Measurements from ENCODE around the gene TACC2. TPM values are rescaled to one million over a fixed set of nuclear protein-coding genes. Genes with fewer than 3 reads are reported as not detected.

TACC2 gene
- total RNA-seq, 4 donors from 2014 or later = 31.0 to 52.5 (median 42.2) TPM

GRCh38 chr10:122282253-122282671, 293.3 kb downstream of the TACC2 start:
- no peaks in the 10 kb centered on the region for H3K27me3 ChIP-seq
- no peak for TF ChIP-seq CTCF (IDR thresholded peaks at IDR 0.05)
- TF ChIP-seq EP300 (IDR thresholded peaks at IDR 0.05) = no peak
- no peak for TF ChIP-seq POLR2A (IDR thresholded peaks at IDR 0.05)
- DNase-seq (ENCODE audit: low spot score in 2 of 2) = no peak
- H3K27ac ChIP-seq = no peak overlapping the region
- H3K4me1 ChIP-seq = peaks cover 0 to 3% (median 0%) of the 10 kb centered on the region in 4 donors
- 59 to 63% methylated on average over 9 of the region's 9 CpGs for WGBS, 2 donors
- no peaks in the 10 kb centered on the region for H3K9me3 ChIP-seq
- H3K36me3 ChIP-seq = no peaks in the 10 kb centered on the region
- H3K4me3 ChIP-seq = no peak overlapping the region

DNA sequence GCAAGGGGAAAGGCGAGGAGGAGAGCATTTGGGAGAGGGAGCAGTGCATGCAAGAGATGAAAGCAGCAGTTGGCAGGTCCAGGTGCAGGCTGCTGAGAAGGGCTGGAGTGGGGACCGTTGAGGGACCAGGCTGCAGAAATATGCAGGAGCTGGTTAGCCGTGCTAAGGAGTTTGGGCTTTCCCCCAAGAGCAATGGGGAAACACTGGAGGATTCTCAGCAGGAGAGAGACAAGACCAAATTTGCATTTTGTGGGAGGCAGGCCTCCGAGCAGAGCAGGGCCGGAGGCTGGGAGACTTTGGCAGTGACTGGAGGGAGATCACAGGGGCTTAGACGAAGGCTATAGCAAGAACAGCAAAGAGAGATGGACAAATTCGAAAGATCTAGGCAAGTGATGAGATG, 293.9 kb downstream of the TACC2 start:
- Histone ChIP-seq H3K9me3 (no peaks in the 10 kb centered on the region), H3K27ac (no peak overlapping the region), H3K27me3 (no peaks in the 10 kb centered on the region), H3K36me3 (no peaks in the 10 kb centered on the region), H3K4me1 (peaks cover 0 to 3% (median 0%) of the 10 kb centered on the region in 4 donors), H3K4me3 (no peak overlapping the region)
- DNase-seq (ENCODE audit: low spot score in 2 of 2) = no peak
- 60 to 71% methylated on average over 7 of the region's 7 CpGs for WGBS, 2 donors
- no peak for TF ChIP-seq POLR2A (IDR thresholded peaks at IDR 0.05)
- TF ChIP-seq EP300 (IDR thresholded peaks at IDR 0.05) = no peak
- TF ChIP-seq CTCF (IDR thresholded peaks at IDR 0.05) = no peak

- no peak for TF ChIP-seq POLR2A (IDR thresholded peaks at IDR 0.05)
- TF ChIP-seq EP300 (IDR thresholded peaks at IDR 0.05) = no peak
- Histone ChIP-seq H3K4me1 (no peaks in the 10 kb centered on the region), H3K9me3 (no peaks in the 10 kb centered on the region), H3K27me3 (no peaks in the 10 kb centered on the region), H3K4me3 (no peak overlapping the region), H3K36me3 (no peaks in the 10 kb centered on the region), H3K27ac (no peak overlapping the region)
- WGBS, 2 donors = 87 to 88% methylated on average over 14 to 16 of the region's 17 CpGs
- no peak for DNase-seq (ENCODE audit: low spot score in 2 of 2)
Observed at GRCh38 chr10:122285506-122286444, 296.8 kb downstream of the TACC2 start.

GRCh38 chr10:122286867-122287266, 297.9 kb downstream of the TACC2 start:
- no peak overlapping the region for H3K27ac ChIP-seq
- no peaks in the 10 kb centered on the region for H3K27me3 ChIP-seq
- H3K36me3 ChIP-seq = no peaks in the 10 kb centered on the region
- H3K9me3 ChIP-seq = no peaks in the 10 kb centered on the region
- DNase-seq (ENCODE audit: low spot score in 2 of 2) = no peak
- 49 to 63% methylated on average over 6 to 7 of the region's 7 CpGs for WGBS, 2 donors
- TF ChIP-seq EP300 (IDR thresholded peaks at IDR 0.05) (no peak), POLR2A (IDR thresholded peaks at IDR 0.05) (no peak), CTCF (IDR thresholded peaks at IDR 0.05) (no peak)
- no peak overlapping the region for H3K4me3 ChIP-seq
- no peaks in the 10 kb centered on the region for H3K4me1 ChIP-seq

- Histone ChIP-seq H3K9me3 (no peaks in the 10 kb centered on the region), H3K27ac (no peak overlapping the region), H3K27me3 (no peaks in the 10 kb centered on the region), H3K4me3 (no peak overlapping the region), H3K36me3 (no peaks in the 10 kb centered on the region), H3K4me1 (no peaks in the 10 kb centered on the region)
- TF ChIP-seq POLR2A (IDR thresholded peaks at IDR 0.05) (no peak), CTCF (IDR thresholded peaks at IDR 0.05) (no peak), EP300 (IDR thresholded peaks at IDR 0.05) (no peak)
- WGBS, 2 donors = 69 to 81% methylated on average over 5 of the region's 5 CpGs
- DNase-seq (ENCODE audit: low spot score in 2 of 2) = no peak
Observed at GRCh38 chr10:122287570-122287969, 298.6 kb downstream of the TACC2 start.

All from tibial nerve (tissue), 4 donors.